Thoracic aorta (tissue), 2 donors: ENCODE measurements around the gene EPHB3. TPM values are rescaled to one million over a fixed set of nuclear protein-coding genes. Genes with fewer than 3 reads are reported as not detected.

Experiments
- ATAC-seq: fragments of 150-250 bp; one replicate; pipeline ENCODE4 v1.8.0; 2017; ENCODE audit warnings: low read depth; ENCODE audit not compliant: insufficient number of reproducible peaks, low FRiP score
- DNase-seq: peaks from one replicate; pipeline ENCODE4 v3.0.0-alpha.2; 2020; ENCODE audit warnings: low spot score
- H3K27ac ChIP-seq, 2 donors: fragments of 200-600 bp; sonication (generic); 1 replicate in 1 of 2; 2 replicates in 1 of 2; pipeline ENCODE4 v1.5.1; 2016; ENCODE audit warnings: mild to moderate bottlenecking in 2 of 2, moderate library complexity in 2 of 2
- H3K27me3 ChIP-seq: fragments of 200-600 bp; sonication (generic); replicated peaks from 2 replicates; pipeline ENCODE4 v1.6.0; 2016; ENCODE audit warnings: mild to moderate bottlenecking; ENCODE audit not compliant: insufficient read depth
- H3K36me3 ChIP-seq: fragments of 200-600 bp; sonication (generic); one replicate; pipeline ENCODE4 v1.5.1; 2016
- H3K4me1 ChIP-seq, 2 donors: fragments of 200-600 bp; sonication (generic); 1 replicate in 1 of 2; 2 replicates in 1 of 2; pipeline versions ENCODE4 v1.5.1 to v1.6.0; 2016; ENCODE audit warnings: low read depth in 2 of 2, mild to moderate bottlenecking in 1 of 2; ENCODE audit not compliant: control insufficient read depth in 1 of 2
- H3K4me3 ChIP-seq: fragments of 200-600 bp; sonication (generic); 2 replicates; pipeline ENCODE4 v1.5.1; 2016; ENCODE audit warnings: mild to moderate bottlenecking
- H3K9me3 ChIP-seq: fragments of 200-600 bp; sonication (generic); 2 replicates; pipeline ENCODE4 v1.5.1; 2016
- CTCF ChIP-seq: fragments of 200-600 bp; sonication (generic); IDR thresholded peaks from one replicate; pipeline ENCODE4 v1.5.1; 2019; ENCODE audit warnings: antibody characterized with exemption
- total RNA-seq, 2 donors: library from RNA; depleted of rRNA; stranded (reverse); fragments of >200 nt; gene quantifications; one replicate each; pipeline versions ENCODE4 v1.1.0 to v1.2.3, GENCODE V29; 2016

EPHB3 gene
- total RNA-seq, 2 donors from 2014 or later, result 2.8 to 5.0 TPM

DNA sequence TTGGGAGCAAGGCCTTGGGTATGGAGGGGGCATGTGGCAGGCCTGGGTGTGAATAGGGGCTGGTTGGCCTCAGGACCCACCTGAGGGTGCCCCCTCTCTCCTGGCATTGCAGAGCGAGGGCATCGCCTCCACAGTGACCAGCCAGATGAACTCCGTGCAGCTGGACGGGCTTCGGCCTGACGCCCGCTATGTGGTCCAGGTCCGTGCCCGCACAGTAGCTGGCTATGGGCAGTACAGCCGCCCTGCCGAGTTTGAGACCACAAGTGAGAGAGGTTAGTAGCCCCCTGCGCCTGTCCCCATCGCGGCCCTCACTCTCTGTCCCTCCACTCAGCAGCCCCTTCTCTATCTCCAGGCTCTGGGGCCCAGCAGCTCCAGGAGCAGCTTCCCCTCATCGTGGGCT is 16.0 kb downstream of the EPHB3 start:
- Histone ChIP-seq H3K4me3 (no peak overlapping the region), H3K9me3 (no peaks in the 10 kb centered on the region), H3K27me3 (no peaks in the 10 kb centered on the region), H3K4me1 (peaks cover 3 to 8% of the 10 kb centered on the region in 2 donors), H3K36me3 (no peaks in the 10 kb centered on the region), H3K27ac (no peak overlapping the region)
- DNase-seq, result no peak
- ATAC-seq, result no peak
- no peak for TF ChIP-seq CTCF

DNA sequence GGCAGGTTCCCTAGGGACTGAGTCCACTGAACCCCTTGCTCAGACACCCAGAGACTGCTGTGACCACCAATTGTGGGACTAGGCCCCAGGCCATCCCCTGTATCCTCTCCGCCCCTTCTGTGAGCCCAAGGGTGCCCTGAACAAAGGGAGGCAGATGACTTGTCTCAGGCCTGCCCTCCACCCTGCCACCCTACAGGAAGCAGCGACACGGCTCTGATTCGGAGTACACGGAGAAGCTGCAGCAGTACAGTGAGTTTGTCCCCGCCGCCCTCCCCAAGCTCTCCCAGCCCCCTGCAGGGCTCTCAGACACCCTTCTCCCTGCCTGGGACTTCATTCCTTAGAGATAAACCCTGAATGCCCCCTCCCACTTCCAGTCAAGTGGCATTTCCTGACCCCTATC is 16.6 kb downstream of the EPHB3 start:
- no peaks in the 10 kb centered on the region for H3K36me3 ChIP-seq
- H3K27ac ChIP-seq, result no peak overlapping the region

GRCh38 chr3:184578822-184579221 is 17.2 kb downstream of the EPHB3 start:
- no peaks in the 10 kb centered on the region for H3K9me3 ChIP-seq
- ATAC-seq, result no peak
- H3K27me3 ChIP-seq, result no peaks in the 10 kb centered on the region
- TF ChIP-seq CTCF, result no peak
- H3K4me3 ChIP-seq, result no peak overlapping the region
- no peak overlapping the region for H3K27ac ChIP-seq
- no peaks in the 10 kb centered on the region for H3K36me3 ChIP-seq
- DNase-seq, result no peak
- H3K4me1 ChIP-seq, result peaks cover 3 to 9% of the 10 kb centered on the region in 2 donors

More for the DNA sequence above, 16.6 kb downstream of the EPHB3 start:
- H3K27me3 ChIP-seq, result no peaks in the 10 kb centered on the region
- ATAC-seq (no peak), DNase-seq (no peak)
- H3K9me3 ChIP-seq, result no peaks in the 10 kb centered on the region
- peaks cover 3 to 8% of the 10 kb centered on the region in 2 donors for H3K4me1 ChIP-seq
- H3K4me3 ChIP-seq, result no peak overlapping the region
- TF ChIP-seq CTCF, result no peak

- H3K9me3 ChIP-seq, result no peaks in the 10 kb centered on the region
- no peaks in the 10 kb centered on the region for H3K27me3 ChIP-seq
- H3K4me3 ChIP-seq, result no peak overlapping the region
- no peaks in the 10 kb centered on the region for H3K36me3 ChIP-seq
- H3K27ac ChIP-seq, result no peak overlapping the region
- DNase-seq (no peak), ATAC-seq (no peak)
- TF ChIP-seq CTCF, result no peak
- peaks cover 3 to 15% of the 10 kb centered on the region in 2 donors for H3K4me1 ChIP-seq
Observed at GRCh38 chr3:184579513-184579912, 17.9 kb downstream of the EPHB3 start.

GRCh38 chr3:184580376-184580775 is 18.8 kb downstream of the EPHB3 start:
- Histone ChIP-seq H3K4me1 (peaks cover 3 to 15% of the 10 kb centered on the region in 2 donors), H3K4me3 (no peak overlapping the region), H3K9me3 (no peaks in the 10 kb centered on the region), H3K27ac (no peak overlapping the region), H3K27me3 (no peaks in the 10 kb centered on the region), H3K36me3 (no peaks in the 10 kb centered on the region)
- no peak for DNase-seq
- TF ChIP-seq CTCF, result no peak
- no peak for ATAC-seq
